ENCODE data around the gene TMCO4.

- TF ChIP-seq POLR2A (IDR thresholded peaks at IDR 0.05; ENCODE audit: low read depth, low read length), result no peak
- TF ChIP-seq CTCF (IDR thresholded peaks at IDR 0.05; ENCODE audit: extremely low read depth in 1 of 2, insufficient read depth in 1 of 2, low read depth in 1 of 2, low read length in 2 of 2), result no peak
- TF ChIP-seq EZH2 (IDR thresholded peaks at IDR 0.05; ENCODE audit: borderline replicate concordance, low read depth, low read length, severe bottlenecking), result no peak
- TF ChIP-seq POLR2AphosphoS5 (IDR thresholded peaks at IDR 0.05; ENCODE audit: insufficient read depth, low read depth, low read length), result no peak
- TF ChIP-seq MYC (IDR thresholded peaks at IDR 0.05; ENCODE audit: low read depth, low read length), result no peak
- TF ChIP-seq FOS (IDR thresholded peaks at IDR 0.05; ENCODE audit: borderline replicate concordance, insufficient read depth, low read length), result no peak
- no peak for TF ChIP-seq JUN (IDR thresholded peaks at IDR 0.05; ENCODE audit: borderline replicate concordance, insufficient read depth, insufficient read length, low read depth)
- TF ChIP-seq MAX (IDR thresholded peaks at IDR 0.05; ENCODE audit: insufficient read depth, insufficient read length), result no peak
- no peak for TF ChIP-seq GATA2 (IDR thresholded peaks at IDR 0.05; ENCODE audit: insufficient read depth, insufficient read length, low read depth, low read length)
Observed at GRCh38 chr1:19835578-19835977, 35.9 kb upstream of the TMCO4 start.
